Liver (tissue), 9 donors: Measurements from ENCODE around the gene HMX1. TPM values are rescaled to one million over a fixed set of nuclear protein-coding genes. Genes with fewer than 3 reads are reported as not detected.

Experiments used
- DNase-seq: peaks from one replicate; pipeline ENCODE4 v3.0.0-alpha.2; 2017; ENCODE audit warnings: low spot score
- H3K27ac ChIP-seq, 2 donors: one replicate each; pipeline ENCODE4 v1.7.0; 2013; ENCODE audit warnings: inconsistent platforms in 2 of 2, low read length in 2 of 2, control low read depth in 1 of 2, low read depth in 1 of 2, mild to moderate bottlenecking in 1 of 2
- H3K27me3 ChIP-seq, 4 donors: one replicate each; pipeline versions ENCODE4 v1.6.1 to v1.7.0; 2013; ENCODE audit warnings: low read length in 3 of 4, inconsistent platforms in 1 of 4, mild to moderate bottlenecking in 1 of 4, moderate library complexity in 1 of 4; ENCODE audit not compliant: control insufficient read depth in 4 of 4, insufficient read depth in 4 of 4
- H3K36me3 ChIP-seq, 4 donors: one replicate each; pipeline versions ENCODE4 v1.6.1 to v1.7.0; 2013; ENCODE audit warnings: low read length in 3 of 4, mild to moderate bottlenecking in 3 of 4, low read depth in 1 of 4, moderate library complexity in 1 of 4; ENCODE audit not compliant: control insufficient read depth in 4 of 4, insufficient read depth in 3 of 4
- H3K4me1 ChIP-seq, 4 donors: one replicate each; pipeline versions ENCODE4 v1.6.1 to v1.7.0; 2013; ENCODE audit warnings: low read length in 3 of 4, mild to moderate bottlenecking in 3 of 4, moderate library complexity in 1 of 4; ENCODE audit not compliant: control insufficient read depth in 4 of 4, insufficient read depth in 4 of 4
- H3K4me3 ChIP-seq, 3 donors: one replicate each; pipeline versions ENCODE4 v1.6.1 to v1.7.0; 2013; ENCODE audit warnings: low read length in 3 of 3, control low read depth in 1 of 3, low read depth in 1 of 3, mild to moderate bottlenecking in 1 of 3
- H3K9ac ChIP-seq, 2 donors: one replicate each; pipeline ENCODE4 v1.7.0; 2013; ENCODE audit warnings: low read length in 2 of 2, mild to moderate bottlenecking in 2 of 2, moderate library complexity in 2 of 2, control low read depth in 1 of 2, low read depth in 1 of 2
- H3K9me3 ChIP-seq, 4 donors: one replicate each; pipeline versions ENCODE4 v1.6.1 to v1.7.0; 2013; ENCODE audit warnings: low read length in 3 of 4; ENCODE audit not compliant: control insufficient read depth in 4 of 4
- ATF3 ChIP-seq: IDR thresholded peaks from 2 replicates; pipeline ENCODE4 v1.6.1; 2016; ENCODE audit warnings: antibody characterized with exemption
- CTCF ChIP-seq: fragments of 150-350 bp; IDR thresholded peaks from 2 replicates; pipeline ENCODE4 v1.5.1; 2017; ENCODE audit warnings: improper control_type of control experiment, low read depth, low read length; ENCODE audit not compliant: missing input control
- EGR1 ChIP-seq, 2 donors: IDR thresholded peaks; 2 replicates each; pipeline ENCODE4 v1.6.1; 2016 to 2018; ENCODE audit warnings: antibody characterized with exemption in 2 of 2, low read depth in 2 of 2
- FOXA2 ChIP-seq: IDR thresholded peaks from 2 replicates; pipeline ENCODE4 v1.6.1; 2016; ENCODE audit warnings: antibody characterized with exemption
- HNF4A ChIP-seq, 2 donors: conservative IDR thresholded peaks; 2 replicates each; pipeline ENCODE4 v1.6.1; 2016; ENCODE audit warnings: antibody characterized with exemption in 2 of 2, mild to moderate bottlenecking in 2 of 2
- HNF4G ChIP-seq: IDR thresholded peaks from 2 replicates; pipeline ENCODE4 v1.6.1; 2016; ENCODE audit warnings: antibody characterized with exemption
- JUND ChIP-seq, 2 donors: IDR thresholded peaks; 2 replicates each; pipeline ENCODE4 v1.6.1; 2016; ENCODE audit warnings: antibody characterized with exemption in 2 of 2
- MAX ChIP-seq: IDR thresholded peaks from 2 replicates; pipeline ENCODE4 v1.6.1; 2016; ENCODE audit warnings: antibody characterized with exemption
- RAD21 ChIP-seq, 2 donors: IDR thresholded peaks; 2 replicates each; pipeline ENCODE4 v1.6.1; 2016; ENCODE audit warnings: antibody characterized with exemption in 2 of 2, mild to moderate bottlenecking in 2 of 2
- REST ChIP-seq: IDR thresholded peaks from 2 replicates; pipeline ENCODE4 v1.6.1; 2016; ENCODE audit warnings: antibody characterized with exemption, mild to moderate bottlenecking
- RXRA ChIP-seq, 2 donors: IDR thresholded peaks; 2 replicates each; pipeline ENCODE4 v1.6.1; 2017 to 2018; ENCODE audit warnings: antibody characterized with exemption in 2 of 2, mild to moderate bottlenecking in 1 of 2
- SP1 ChIP-seq: IDR thresholded peaks from 2 replicates; pipeline ENCODE4 v1.6.1; 2018; ENCODE audit warnings: antibody characterized with exemption, mild to moderate bottlenecking
- ZBTB33 ChIP-seq: IDR thresholded peaks from 2 replicates; pipeline ENCODE4 v1.6.1; 2016; ENCODE audit warnings: antibody characterized with exemption
- whole genome bisulfite sequencing: extraction: QIAGEN DNeasy Blood & Tissue Kit; methylation state at CpG from one replicate; pipeline ENCODE4 v1.1.7; 2013; 5-methylcytosine and 5-hydroxymethylcytosine counted together
- polyA plus RNA-seq, 2 donors: library from polyadenylated mRNA; stranded (reverse) in 1 of 2; unstranded in 1 of 2; fragments of 200-250 nt in 1 of 2; fragments of >200 nt in 1 of 2; fragmentation: Nextera tagmentation in 1 of 2; extraction: Ambion mirVana in 1 of 2; gene quantifications; one replicate each; pipeline versions ENCODE4 v1.2.1 to v1.2.3, GENCODE V29; 2013 to 2015
- total RNA-seq, 2 donors: library from RNA; depleted of rRNA; stranded (reverse); fragments of >200 nt; gene quantifications; one replicate each; pipeline ENCODE4 v1.2.3, GENCODE V29; 2014
- donor health status: healthy.
- donor health status: healthy.
- donor health status: healthy.
- donor health status: healthy.
- donor health status: healthy.

HMX1 gene
- total and polyA plus RNA-seq, 4 donors: not detected

- no peak for TF ChIP-seq JUND (IDR thresholded peaks at IDR 0.05)
- no peak for TF ChIP-seq HNF4A (conservative IDR thresholded peaks at IDR 0.05)
- TF ChIP-seq HNF4G: no peak
- no peak for TF ChIP-seq ZBTB33
- no peak for TF ChIP-seq ATF3
- no peak for TF ChIP-seq RAD21 (IDR thresholded peaks at IDR 0.05)
- TF ChIP-seq MAX: no peak
- 74% methylated on average over 11 of the region's 11 CpGs for WGBS
- no peak for DNase-seq
- no peak overlapping the region for H3K27ac ChIP-seq
- no peaks in the 10 kb centered on the region for H3K27me3 ChIP-seq
- H3K9ac ChIP-seq: no peak overlapping the region
- no peaks in the 10 kb centered on the region for H3K4me1 ChIP-seq
- no peaks in the 10 kb centered on the region for H3K9me3 ChIP-seq
- no peak overlapping the region for H3K4me3 ChIP-seq
- no peaks in the 10 kb centered on the region for H3K36me3 ChIP-seq
These were observed 53.4 kb downstream of the HMX1 start for GRCh38 chr4:8818063-8818881.

GRCh38 chr4:8817813-8818062, 53.9 kb downstream of the HMX1 start:
- Histone ChIP-seq H3K27ac (no peak overlapping the region), H3K4me1 (no peaks in the 10 kb centered on the region), H3K27me3 (no peaks in the 10 kb centered on the region), H3K9ac (no peak overlapping the region), H3K4me3 (no peak overlapping the region), H3K36me3 (no peaks in the 10 kb centered on the region), H3K9me3 (no peaks in the 10 kb centered on the region)
- 47% methylated on average over 5 of the region's 5 CpGs for WGBS
- TF ChIP-seq RXRA (IDR thresholded peaks at IDR 0.05) (no peak), EGR1 (IDR thresholded peaks at IDR 0.05; ENCODE audit: low read depth in 2 of 2) (no peak), FOXA2 (no peak)
- DNase-seq: no peak

GRCh38 chr4:8817096-8817812, 54.4 kb downstream of the HMX1 start:
- Histone ChIP-seq H3K9me3 (no peaks in the 10 kb centered on the region), H3K4me1 (no peaks in the 10 kb centered on the region), H3K9ac (no peak overlapping the region), H3K27ac (no peak overlapping the region), H3K36me3 (no peaks in the 10 kb centered on the region), H3K27me3 (no peaks in the 10 kb centered on the region), H3K4me3 (no peak overlapping the region)
- no peak for TF ChIP-seq HNF4G
- TF ChIP-seq JUND (IDR thresholded peaks at IDR 0.05): no peak
- TF ChIP-seq RXRA (IDR thresholded peaks at IDR 0.05): no peak
- no peak for TF ChIP-seq MAX
- no peak for TF ChIP-seq REST
- TF ChIP-seq CTCF: no peak
- no peak for TF ChIP-seq SP1
- no peak for DNase-seq
- WGBS: 69% methylated on average over 13 of the region's 13 CpGs
